GM12873 (cell line): ENCODE measurements around the gene DNAH17.
A peak's percentile ranks its signal among the peaks of the same experiment; 100 is the strongest.

Experiments
- TF ChIP-seq, protein P1 (sequence below): IDR thresholded peaks from 2 replicates; pipeline ENCODE4 v1.5.1; 2012; ENCODE audit warnings: low read depth, mild to moderate bottlenecking, moderate library complexity, low read length, control low read depth; ENCODE audit not compliant: insufficient read depth; ENCODE audit errors: missing control alignments

Gene DNAH17

DNA sequence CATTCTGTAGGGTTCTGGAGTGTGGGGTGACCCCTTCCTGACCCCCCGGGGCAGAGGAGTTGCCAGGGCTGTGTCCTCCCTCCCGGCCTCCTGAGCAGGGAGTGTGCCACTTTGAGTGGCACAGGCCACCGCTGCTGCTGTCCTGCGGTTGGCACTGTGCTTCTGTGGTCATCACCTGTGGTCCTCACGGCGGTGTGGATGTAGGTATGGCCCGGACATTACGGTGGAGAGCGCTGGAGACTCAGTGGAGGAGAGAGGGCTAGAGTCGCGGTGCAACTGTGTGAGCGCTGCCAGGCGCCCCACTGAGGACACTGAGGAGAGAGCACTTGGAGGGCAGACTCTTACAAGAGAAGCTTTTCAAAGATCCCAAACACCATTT is 159.7 kb downstream of the DNAH17 start:
- TF ChIP-seq, protein P1, sequence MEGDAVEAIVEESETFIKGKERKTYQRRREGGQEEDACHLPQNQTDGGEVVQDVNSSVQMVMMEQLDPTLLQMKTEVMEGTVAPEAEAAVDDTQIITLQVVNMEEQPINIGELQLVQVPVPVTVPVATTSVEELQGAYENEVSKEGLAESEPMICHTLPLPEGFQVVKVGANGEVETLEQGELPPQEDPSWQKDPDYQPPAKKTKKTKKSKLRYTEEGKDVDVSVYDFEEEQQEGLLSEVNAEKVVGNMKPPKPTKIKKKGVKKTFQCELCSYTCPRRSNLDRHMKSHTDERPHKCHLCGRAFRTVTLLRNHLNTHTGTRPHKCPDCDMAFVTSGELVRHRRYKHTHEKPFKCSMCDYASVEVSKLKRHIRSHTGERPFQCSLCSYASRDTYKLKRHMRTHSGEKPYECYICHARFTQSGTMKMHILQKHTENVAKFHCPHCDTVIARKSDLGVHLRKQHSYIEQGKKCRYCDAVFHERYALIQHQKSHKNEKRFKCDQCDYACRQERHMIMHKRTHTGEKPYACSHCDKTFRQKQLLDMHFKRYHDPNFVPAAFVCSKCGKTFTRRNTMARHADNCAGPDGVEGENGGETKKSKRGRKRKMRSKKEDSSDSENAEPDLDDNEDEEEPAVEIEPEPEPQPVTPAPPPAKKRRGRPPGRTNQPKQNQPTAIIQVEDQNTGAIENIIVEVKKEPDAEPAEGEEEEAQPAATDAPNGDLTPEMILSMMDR, result no peak

DNA sequence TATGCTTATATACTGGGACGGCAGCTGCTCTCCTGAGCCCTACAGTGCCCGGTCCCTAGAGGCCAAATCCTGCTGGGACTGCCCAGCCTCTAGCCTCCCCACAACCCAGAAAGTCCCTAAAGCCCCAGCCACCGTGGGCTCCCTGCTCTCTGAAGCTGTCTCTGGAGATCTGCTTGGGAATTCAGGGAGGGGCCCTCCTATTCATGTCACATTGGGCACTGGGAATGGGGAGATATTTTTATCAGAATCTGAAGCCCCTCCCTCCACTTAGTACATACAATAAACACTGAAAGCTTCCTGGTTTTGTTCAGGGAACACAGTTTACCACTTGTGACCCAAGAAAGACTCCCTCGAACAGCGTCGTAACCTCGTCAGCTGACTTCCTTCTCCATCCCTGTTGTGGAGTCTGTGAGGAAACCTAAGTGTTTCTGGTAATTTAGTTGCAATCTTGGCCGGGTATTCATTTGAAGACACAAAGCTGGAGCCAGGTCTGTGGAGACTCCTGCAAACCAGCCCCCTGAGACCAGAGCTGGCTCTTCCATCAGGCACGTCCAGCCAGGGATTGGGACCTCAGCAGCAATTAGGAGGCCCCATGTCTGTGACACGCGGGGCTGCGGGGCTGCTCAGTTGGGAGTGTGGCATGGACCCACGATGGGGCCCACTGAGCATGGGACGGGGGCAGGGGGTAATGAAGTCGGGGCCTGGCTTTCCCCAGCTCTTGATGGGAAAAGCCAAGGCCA is 160.2 kb downstream of the DNAH17 start:
- TF ChIP-seq, protein P1, result no peak

DNA sequence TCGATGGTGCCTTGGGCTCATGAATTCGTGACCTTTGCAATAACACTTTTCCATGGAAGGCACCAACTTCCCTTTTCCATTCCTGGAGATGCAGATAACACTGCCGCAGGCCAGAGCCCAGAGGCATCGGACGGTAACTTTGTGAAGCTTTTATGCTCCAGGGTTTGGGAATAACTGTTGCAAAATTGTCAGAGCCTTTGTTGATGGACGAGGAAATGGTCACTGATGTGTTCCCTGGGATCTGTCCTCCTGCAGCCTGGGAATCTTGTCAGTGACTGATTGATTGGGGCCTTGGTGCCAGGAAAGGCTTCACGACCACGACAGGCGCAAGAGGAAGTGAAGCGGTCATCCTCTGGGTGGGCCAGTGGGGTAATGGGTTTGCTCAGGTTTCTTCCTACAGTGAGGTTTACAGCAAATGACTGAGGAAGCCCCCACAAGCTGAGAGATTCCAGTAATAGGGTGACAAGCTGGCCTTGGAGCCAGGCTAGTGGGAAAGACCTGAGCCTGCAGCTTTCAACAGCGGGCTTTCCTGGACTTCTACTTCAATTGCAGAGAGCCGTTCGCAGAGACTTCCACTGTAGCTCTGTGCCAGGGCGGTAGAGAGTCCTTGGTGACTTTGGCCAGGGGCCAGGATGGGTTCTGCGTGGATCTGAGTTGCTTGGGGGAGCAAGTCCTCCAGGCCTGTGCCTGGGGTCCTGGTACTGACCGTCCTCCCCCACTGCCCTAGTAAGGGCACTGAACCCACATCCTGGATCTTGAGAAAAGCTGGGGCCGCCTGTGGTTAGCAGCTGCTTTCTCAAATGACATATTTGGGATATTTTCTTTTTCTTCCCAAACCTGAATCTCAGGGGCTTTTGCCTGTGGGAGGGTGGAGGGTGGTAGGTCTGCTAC is 161.1 kb downstream of the DNAH17 start:
- TF ChIP-seq, protein P1, result no peak

DNA sequence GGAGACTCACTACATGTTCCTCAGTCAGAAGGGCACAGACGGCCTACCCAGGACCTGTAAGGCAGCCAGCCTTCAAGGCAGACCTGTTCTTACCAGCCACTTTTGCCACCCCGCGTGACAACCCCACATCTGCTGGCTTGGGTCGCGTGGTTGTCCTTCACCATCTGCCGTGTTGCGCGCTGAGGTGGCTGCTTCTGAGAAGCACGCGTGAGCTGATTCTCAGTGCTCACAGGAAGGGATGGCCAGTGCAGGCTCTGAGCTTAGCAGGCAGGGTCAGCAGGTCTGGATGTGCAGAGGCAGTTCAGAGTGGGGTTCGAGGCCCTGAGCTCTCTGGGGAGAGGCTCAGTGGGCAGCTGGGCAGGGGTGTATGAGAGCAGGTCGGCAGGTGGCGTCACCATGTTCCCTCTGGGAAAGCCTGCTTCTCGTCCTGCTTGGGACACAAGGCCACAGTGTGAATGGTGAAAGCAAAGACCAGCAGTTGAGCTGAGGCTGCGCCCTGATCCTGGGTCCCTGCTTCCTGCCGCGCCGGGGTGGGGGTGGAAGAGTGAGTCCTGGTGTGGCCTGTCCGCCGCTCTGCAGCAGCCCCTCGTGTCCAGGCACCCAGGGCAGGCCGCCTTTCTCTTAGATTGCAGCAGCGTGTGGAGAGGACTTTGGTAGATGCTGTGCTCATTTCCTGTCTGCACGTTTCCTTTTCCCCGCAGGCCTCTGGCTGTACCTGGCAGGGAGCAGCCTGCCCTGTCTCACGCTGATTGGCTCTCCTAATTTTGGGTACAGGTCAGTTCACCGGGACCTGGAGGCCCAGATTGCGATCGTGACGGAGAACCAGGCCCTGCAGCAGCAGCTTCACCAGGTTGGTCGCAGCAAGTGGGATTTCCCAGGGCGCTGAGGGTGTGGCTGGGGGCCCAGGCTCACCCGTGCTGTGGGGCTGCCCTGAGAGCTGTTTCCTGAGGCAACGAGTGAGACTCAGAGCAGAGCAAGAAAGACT is 162.7 kb downstream of the DNAH17 start:
- TF ChIP-seq, protein P1, result no peak

DNA sequence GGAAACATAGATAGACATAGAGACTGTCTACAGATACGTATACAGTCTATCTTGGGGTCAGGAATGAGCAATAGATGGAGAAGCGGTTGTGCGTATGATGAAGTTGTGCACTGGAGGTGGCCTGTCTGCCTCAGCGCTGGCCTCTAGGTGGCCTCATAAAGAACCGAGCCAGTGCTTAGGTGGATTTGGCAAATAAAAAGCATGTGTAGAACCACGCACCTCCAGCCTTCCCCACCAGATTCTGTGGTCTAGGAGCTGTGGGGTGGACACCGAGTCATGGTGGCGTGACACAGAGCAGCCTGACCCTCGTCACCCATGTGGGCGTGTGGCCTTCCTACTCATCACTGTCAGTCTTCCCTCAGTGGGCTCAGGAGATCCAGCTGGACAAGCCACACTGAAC is 164.8 kb downstream of the DNAH17 start:
- TF ChIP-seq, protein P1, result peak; percentile 54

DNA sequence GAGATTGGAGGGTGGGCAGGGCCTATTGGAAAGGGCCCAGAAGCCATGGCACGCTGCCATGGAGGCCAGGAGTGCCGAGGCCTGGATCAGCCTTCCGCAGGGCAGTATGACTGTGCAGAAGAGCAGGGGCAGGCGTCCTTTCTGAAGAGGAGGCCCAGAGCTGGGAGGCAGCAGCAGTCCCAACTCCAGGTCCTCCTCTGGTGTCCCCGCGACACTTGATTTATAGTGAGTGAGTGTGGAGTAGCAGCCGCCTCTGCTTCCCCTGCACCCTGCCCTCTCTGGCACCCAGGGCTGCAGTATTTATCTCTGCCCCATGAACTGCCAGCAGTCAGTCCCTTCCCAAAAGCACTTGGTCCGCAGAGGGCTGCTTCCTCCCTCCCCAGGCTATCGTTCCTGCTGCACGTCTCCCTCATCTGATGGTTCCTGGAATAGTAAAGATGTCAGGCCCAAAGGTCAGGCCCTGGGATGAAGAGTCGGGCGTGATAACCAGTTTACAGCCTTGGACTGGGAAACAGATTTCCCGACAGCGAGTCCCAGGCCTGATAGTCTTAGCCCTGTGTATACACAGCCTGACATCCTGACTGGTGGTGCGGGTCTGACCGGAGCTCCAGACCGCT is 165.8 kb downstream of the DNAH17 start:
- TF ChIP-seq, protein P1, result no peak
